ENCODE data around the gene INPP5E.

Gene INPP5E

DNA sequence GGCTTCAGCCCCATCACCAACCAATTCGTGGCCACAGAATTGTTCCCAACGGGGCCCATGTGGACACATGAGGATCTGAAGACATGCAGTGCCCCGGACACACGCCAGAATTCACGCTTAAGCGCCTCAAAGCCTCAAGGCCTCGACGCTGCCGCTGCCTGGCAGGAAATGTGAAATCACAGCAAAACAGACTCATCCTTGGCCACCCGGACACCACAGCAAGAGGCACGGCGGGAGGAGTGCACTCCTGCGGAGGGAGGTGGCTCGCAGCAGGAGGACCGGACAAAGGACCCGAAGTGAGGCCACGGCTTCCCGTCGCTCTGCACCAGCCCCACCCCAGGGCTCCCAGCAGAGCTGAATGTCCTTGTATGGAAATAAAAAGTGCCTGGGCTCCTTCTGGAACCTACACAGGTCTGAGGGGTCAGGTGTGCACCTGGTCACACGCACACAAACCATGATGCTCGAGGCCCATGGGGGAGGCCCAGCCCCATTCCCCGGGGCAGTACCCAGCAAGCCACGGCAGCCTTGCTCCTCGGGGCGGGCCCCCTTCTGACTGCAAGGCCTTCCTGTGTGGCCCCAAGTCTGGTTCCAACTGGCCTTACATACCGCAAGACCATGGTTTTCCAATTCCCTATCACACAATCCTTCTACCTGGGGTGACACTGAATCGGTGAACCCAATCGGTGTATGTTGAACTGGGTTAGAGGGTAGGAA is 33.2 kb upstream of the INPP5E start:
- no peak for DNase-seq

DNA sequence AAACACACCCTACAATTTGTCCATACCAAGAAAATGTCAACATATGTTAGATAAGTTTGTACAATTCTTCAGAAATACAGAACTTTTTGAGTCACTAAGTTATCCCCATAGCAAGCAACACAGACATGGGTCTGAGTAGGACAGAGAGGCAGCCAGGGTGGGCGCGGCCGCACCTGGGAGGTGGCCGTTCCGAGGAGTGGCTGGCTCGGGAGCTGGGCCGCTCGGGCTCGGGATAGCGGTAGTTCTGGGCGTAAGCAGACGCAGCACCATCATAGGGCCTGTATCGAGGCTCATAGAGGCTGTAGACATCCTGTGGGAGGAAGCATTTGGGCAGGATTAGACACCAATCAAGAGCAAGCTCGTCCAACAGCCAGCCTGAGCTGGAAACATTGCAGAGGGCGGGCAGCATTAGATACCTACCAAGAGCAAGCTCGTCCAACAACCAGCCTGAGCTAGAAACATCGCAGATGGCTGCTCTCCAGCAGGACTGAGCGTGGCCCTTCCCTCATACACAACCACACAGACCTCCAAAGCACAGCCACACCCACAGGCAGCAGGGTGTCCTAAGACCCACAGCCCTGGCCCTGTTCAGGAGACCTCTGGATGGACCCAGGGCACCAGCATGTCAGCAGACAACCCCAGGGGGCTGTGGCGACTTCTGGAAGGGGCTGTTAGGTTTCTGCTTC is 32.3 kb upstream of the INPP5E start:
- no peak for DNase-seq

DNA sequence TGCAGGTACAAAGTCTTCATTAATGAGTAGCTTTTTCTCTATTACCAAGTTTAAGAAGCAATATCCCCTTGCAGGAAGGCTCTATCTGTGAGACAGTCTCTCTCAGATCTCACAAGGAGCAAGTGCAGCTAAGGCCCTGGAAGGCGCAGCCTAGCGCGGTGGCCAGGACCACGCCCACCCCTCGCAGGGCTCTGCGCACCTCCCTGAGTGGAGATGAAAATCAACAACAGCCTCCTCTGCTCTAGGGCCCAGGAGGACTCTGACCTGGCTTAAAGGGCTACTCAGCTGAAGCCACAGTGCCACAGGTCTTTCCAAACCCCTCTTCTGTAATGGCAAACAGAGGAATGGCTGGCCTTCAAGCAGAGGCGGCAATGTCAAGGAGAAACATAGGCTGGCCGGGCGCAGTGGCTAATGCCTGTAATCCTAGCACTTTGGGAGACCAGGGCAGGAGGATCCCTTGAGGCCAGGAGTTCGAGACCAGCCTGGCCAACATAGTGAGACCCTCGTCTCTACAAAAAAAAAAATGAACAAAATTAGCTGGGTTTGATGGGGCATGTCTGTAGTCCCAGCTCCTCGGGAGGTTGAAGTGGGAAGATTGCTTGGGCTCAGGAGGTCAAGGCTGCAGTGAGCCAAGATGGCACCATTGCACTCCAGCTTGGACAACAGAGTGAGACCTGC is 31.3 kb upstream of the INPP5E start:
- DNase-seq = no peak

DNA sequence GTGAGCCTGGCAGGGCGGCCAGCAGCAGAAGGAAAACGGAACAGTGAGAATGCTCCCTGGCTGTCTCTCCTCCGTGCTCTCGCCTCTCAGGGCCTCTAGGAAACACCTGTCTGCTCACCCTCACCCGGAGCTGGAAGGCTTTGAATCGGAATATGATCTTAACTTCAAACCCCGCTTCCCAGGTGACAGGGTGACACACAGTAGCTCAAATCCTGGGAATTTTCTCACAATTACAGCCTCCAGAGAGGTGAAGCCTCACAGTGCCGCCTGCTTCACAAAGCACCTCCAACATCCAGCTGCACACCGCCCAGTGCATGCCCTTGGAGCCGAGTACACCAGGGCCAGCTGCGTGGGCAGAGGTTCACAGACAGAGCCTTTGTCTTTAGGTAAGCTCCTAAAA is 30.7 kb upstream of the INPP5E start:
- no peak for DNase-seq

DNA sequence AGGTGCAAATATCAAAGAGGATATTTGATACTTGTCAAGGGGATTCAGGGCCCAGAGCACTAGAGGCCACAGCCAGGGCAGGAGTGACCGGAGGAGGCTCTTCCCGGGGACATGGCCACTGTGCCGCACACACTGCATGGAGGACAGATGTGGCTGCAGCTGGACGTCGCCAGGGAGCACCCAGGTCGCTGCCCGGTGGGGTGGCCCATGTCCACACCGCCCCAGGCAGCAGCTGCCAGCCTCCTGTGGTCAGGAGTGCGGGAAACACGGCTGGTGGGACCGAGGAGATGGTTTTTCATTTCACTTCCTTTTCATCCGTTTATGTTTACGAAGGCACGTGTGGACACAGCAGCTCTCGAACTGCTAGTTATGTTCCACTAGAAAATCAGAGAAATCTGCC is 28.1 kb upstream of the INPP5E start:
- no peak for DNase-seq

DNA sequence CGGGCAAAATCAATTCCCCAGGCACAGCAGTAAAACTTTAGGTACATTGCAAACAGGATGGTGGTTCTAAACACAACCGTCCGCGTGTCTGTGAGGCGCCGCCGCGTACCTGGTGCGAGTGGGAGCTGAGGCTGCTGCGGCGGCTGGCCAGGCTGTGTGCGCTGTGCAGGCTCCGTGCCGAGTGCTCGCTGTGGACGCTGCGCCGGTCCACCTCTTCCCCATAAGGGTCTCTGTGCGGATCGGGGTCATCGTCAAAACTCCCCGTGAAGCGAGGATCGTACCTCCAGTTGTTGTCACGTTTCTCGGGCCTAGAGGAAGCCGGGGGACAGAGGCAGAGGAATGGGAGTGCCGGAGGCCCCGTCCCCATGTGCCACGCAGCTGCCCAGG is 26.5 kb upstream of the INPP5E start:
- DNase-seq = no peak

DNA sequence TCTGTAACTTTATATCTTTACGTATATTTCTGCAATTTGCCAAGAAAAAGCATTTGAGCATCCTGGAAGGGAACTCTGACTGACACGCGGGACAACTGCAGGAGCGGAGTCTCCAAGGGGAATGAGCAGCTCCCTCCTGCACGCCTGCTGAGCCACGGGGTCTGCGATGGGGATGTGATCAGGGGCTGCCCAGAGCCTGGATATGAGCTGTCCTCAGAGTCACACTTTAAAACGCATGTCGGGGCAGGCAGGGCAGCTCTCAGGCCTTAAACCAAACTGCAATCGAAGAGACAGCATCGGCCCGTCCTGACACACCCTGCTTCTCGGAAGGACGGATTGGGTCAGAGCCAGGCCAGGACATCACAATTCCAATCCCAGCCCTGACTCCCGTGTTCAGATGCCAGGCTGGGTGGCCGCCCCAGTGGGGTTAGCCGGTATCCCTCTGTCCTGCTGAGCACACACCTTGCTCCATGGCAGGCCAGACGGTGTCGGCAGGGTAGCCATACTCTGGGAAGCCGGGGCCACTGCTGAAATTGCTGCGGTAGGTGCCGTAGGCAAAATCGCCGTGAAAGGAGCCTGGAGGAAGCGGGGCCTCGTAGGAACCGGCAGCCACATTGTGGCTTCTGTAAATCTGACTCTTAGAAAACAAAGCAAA is 26.0 kb upstream of the INPP5E start:
- no peak for DNase-seq

DNA sequence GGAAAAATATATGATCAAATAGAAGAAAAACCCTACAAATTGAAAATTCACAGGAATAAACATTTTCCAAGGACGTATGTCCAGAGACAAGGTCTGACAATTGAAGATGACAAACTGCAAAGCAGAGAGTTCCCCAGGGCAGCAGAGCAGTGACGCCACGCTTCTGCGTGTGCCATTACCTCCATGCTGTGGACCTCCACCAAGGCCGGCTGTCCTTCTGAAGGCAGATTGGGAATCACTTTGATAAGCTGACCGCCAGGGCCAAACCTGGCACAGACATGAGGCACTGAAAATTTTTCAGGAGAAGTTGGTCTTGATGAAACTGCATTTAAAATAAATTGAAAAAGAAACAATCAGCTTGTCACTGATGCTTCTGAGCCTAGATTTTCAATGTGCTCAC is 24.6 kb upstream of the INPP5E start:
- no peak for DNase-seq

DNA sequence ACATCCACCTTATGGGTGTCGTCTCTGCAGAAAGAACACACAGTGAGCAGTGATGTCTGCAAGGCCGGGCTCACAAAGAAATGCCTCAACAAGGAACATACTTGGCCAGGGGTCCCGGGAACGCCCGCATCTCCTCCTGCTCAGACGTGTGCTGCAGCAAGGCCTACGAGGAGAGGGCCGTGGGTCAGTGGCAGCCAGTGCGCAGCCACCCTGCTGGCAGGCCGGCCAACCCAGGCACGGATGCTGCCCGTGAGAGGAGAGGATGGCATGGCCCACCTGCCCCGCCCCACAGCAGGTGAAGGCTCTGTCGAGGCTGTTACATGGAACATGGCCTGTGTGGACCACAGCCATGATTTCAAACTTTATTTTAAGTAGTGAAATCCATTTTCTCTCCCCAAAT is 23.9 kb upstream of the INPP5E start:
- DNase-seq = no peak

DNA sequence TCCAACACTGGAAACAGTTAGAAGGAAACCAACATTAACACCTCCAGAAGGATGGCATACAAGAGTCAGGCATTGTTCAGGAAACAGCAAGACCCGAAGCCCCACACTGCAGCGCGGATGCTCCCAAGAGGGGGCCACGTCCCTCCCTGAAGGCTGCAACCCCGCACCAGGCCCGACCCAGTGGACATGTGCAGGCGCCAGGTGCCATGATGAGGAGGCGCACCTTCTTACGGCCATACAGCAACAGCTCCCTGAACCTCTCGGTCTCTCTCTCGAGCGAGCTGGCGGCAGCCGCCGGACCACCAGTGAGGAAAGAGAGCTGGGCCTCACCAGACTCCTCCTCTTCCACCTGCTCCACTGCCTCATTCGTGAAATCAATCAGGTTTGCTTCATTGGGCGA is 23.0 kb upstream of the INPP5E start:
- DNase-seq = no peak

DNA sequence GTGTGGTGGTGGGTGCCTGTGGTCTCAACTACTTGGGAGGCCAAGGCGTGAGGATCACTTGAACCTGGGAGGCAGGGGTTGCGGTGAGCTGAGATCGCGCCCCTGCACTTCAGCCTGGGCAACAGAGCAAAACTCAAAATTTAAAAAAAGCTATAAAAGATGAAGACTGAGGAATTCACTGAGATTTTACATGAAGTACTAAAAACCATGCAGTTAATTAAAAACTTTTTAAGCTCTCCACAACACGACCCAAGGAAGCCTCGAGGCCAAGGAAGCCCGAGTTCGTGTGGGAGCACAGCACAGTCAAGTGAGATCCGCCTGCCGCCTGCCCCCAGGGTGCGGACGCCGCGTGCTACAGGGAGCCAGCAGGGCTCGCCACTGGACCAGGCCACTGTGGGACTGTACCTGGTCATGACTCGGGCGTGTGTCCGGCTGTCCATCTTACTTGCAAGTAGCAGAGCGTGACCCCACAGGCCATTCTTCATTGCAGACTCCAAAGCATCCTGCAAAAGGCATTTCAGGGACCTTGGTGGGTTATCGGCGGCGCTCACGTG is 21.2 kb upstream of the INPP5E start:
- DNase-seq = no peak

DNA sequence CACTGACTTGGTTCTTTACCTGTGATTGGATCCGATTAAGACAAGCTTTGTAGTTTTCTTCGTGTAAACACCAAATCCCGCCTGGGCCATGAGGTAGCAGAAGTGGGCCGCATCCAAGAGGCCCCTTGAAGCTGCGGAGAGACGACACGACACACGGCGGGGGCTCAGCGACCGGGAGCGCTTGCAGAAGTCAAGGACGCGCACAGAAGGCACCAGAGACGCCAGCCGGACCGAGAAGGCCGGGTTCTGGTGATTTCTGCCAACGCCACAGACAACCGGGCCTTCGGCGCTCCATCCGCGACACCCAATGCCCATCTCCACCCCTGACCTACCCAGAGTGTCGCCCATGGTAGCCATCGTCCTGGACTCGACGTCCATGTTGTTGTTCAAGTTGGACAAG is 19.8 kb upstream of the INPP5E start:
- DNase-seq = no peak

DNA sequence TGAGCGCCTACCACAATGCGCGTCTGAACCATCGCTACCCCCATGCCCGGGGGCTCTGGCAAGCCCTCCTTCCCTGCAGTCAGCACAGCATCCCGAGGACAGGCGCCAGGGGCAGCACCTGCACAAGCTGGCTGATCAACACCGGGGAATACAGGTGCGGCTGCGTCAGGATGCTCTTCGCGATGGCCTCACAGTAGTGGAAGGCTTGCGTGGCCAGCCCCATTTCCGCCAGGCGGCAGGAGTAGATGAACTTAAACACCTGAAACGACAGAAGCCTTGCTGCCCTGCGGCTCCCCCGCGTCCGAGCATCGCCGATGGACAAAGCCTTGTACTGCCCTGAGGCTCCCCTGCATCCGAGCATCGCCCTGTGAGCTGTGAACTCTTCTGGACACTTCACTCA is 17.7 kb upstream of the INPP5E start:
- no peak for DNase-seq

DNA sequence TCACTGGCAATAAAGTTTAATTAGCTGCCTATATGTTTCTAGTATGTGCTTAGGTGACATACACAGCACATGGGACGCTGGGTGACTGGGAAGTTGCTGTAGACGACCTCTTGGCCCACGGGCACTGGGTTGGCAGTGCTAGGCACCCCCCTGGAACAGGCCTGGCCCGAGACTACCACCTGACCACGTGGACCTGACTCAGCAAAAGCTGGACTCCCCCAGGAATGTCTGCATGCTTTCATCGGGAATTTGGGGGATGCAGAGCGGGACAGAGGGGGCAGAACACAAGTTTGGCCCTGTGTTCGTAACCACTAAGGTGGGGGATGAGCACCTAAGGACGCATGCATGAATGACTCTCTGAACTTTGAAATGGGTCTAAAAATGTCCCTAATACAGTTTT is 16.6 kb upstream of the INPP5E start:
- DNase-seq = no peak

DNA sequence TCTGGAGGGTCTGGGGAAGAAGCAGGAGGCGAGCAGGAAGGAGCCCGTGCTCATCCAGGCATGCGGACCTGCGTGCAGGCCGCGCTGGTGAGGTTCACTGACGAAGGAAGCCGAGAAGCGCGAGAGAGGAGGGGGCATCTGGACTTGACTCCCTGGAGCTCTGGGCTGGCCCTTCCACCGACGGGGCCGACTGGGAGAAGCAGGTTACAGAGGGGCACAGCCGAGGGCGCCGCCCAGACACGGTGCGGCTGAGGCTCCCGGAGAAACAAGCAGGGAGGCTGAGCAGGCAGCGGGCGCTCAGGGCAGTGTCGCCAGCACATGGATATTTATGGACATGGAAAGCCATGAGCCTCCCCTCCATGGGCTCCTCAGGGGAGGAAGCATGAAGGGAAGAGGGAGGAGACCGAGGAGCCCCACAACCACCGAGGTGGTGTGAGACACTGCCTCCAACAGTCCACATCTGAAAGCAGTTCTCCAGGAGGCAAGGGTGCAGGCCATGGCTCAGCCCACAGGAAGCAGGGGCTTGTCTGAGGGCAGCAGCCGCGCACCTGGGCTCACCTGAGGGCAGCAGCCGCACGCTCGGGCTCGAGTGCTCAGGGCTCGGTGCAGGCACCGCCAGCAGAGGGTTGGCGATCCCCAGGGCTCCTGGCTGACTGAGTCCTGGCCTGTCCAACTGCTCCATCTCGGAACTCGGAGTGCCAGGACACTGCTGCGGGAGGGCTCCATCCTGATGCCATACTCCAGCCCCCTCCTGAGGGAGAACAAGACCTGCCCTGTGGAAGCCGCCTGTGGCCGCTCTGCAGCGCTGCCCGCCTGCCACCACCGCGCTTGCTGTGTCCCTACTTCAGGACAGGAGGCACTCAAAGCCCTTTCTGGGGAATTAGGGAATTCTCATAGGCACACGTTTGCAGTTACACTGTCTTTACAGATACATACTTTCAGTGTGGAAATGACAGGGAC is 15.7 kb upstream of the INPP5E start:
- DNase-seq = no peak

DNA sequence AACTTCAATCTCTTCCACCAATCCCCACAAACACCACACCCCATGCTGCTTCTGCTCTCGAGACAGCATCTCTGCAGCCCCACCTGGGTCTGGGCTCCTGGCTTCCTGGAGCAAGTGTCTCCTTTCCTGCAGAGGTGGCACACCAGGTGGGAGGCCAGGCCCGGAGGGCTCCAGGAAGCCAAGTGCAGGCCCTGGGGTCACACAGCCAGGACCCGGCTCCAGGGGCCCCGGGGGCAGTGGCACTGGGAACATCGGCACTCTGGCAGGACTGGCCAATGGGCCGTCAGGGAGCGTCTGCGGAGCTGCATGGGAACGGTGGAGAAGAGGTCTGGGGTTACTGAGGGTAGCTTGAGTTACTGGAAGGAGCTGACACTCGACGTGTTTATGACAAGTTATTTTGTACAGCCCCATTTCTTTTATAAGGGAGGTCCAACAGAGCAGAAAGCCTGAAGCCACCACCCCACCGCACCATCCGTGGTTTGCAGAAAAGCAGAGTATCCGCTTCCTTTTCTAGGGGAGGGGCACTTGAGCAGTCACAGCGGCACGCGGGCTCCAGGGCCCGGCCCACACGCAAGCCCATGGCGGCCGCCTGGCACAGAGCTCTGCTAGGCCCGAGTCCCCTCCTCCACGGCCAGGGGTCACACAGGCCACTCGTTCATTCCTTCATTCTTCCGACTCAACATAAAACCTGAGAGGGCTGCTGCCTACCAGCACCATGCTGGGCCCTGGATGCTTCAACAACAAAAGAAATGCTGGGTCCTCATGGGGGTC is 14.6 kb upstream of the INPP5E start:
- no peak for DNase-seq

DNA sequence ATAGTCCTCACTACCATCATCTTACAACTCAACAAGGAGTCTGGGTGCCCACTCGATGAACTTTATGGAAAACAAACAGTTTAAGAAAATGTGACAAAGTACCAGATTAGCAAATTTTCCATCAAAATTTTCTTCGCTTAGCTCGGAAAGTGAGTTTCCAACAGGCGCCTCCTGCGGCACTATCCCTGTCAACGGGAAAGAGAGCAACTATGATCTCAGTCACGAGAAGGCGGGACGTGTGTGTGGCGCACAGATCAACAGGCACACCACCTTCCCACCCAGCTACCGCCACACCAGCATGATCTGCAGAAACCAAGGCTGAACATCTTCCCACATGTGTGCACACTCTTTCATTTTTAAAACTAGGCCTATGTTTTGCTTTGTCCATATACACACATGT is 13.7 kb upstream of the INPP5E start:
- DNase-seq = no peak

DNA sequence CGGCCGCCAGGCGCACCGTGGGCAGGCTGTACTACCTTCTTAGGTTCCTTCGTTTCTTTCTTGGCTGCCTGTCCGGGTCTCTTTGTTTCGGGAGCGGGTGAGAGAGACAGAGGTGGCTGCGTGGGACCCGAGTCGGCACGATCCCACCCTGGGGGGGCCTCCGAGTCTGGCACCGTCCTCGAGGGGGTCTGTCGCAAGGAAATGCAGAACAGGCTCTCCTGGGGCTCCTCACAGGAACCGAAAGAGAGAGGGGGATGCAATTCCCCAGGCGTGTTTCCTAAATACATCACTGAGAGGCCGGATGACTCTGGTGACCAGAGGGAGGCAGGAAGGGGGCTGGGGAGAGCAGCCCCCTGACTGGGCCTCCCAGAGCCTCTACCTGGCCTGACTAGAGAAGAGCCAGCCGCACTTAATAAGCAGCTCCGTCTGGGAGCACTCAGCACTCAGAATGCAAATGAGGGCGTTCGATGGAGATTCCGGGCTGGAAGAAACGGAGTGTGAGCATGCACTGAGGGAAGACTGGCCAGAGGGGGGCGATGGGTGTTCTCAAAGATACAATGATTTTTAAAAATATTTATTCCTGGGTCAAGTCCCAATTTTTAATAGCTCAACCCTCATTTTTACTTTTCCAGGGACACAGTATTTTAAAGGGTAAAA is 11.7 kb upstream of the INPP5E start:
- no peak for DNase-seq

DNA sequence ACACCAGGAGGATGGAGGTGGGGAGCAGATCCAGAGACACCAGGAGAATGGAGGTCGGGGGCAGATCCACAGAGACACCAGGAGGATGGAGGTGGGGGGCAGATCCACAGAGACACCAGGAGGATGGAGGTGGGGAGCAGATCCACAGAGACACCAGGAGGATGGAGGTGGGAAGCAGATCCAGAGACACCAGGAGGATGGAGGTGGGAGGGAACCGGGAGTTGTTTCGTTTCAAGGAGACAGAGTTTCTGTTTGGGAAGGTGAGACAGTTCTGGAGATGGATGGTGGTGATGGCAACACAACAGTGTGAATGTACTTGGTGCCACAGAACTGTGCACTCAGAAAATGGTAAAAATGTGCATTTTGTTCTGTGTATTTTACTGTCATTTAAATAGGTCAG is 9.0 kb upstream of the INPP5E start:
- no peak for DNase-seq

DNA sequence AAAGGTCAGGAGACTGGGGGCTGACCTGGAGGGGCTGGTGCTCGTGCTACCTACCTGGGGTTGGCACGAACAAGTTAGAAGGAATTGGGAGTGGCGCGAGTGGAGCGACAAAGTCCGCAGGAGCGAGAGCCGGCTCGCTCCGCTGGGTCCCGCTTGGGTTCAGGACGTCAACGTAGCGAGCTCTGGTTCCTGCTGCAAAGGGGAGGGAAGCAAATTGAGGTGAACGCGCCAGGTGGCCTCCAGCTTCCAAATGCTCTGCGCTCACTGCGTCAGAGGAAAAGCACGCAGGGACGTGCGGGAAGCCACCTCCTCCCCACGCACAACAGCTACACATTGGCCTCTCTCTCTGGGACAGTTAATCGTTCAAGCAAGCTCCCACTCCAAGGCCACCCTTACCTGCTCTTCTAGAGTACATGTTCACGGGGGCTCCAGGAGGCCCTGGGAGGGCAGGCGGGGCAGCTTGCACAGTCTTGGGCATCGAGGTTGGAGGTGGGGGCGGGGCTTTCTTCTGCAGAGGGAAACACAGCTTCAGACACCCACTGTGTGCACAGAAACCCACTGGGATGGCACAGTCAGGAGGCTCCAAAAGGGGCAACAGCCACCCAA is 7.6 kb upstream of the INPP5E start:
- no peak for DNase-seq

DNA sequence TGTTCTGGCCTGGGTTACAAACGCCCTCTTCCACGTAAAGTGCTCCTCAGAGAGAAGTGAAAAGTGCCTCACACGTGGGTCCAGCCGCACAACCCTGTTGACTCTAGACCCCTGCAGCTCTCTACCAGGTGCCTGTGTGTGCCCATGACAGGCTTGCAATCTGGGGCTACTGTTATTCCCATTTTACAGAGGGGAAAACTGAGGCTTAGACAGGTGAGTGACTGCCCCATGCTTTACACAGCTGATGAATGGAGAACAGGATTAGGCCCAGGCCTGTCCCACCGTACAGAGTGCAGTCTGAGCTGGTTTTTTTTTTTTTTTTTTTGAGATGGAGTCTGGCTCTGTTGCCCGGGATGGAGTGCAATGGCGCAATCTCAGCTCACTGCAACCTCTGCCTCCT is 6.2 kb upstream of the INPP5E start:
- DNase-seq = no peak
